Mesenteric fat pad (tissue), 1 donor: ENCODE results near the gene PRLHR. TPM values are rescaled to one million over a fixed set of nuclear protein-coding genes. Genes with fewer than 3 reads are reported as not detected.

Experiments
- DNase-seq: peaks from one replicate; pipeline ENCODE4 v3.0.0-alpha.2; 2020; ENCODE audit warnings: low spot score
- total RNA-seq: library from RNA; stranded (reverse); fragmentation: NEBNext Ultra II Directional; extraction: Animal tissue kit (Norgen Biotek cat#: 25700); gene quantifications from one replicate; pipeline ENCODE4 v1.2.1, GENCODE V29; 2021
- donor health status: DM: yes; HTN: yes; CAD: no.

Gene PRLHR
- total RNA-seq, 1 donor from 2014 or later = not detected

GRCh38 chr10:118587881-118588651 is 7.4 kb downstream of the PRLHR start:
- DNase-seq = no peak

- no peak for DNase-seq
Observed at GRCh38 chr10:118586911-118587310, 8.5 kb downstream of the PRLHR start.

- no peak for DNase-seq
Observed at GRCh38 chr10:118585794-118586193, 9.7 kb downstream of the PRLHR start.

GRCh38 chr10:118585234-118585633 is 10.2 kb downstream of the PRLHR start:
- no peak for DNase-seq

GRCh38 chr10:118584181-118584954 is 11.1 kb downstream of the PRLHR start:
- no peak for DNase-seq

GRCh38 chr10:118583611-118584010 is 11.8 kb downstream of the PRLHR start:
- DNase-seq = no peak

GRCh38 chr10:118582511-118582910 is 12.9 kb downstream of the PRLHR start:
- DNase-seq = no peak

- no peak for DNase-seq
Observed at GRCh38 chr10:118581340-118581739, 14.1 kb downstream of the PRLHR start.

GRCh38 chr10:118580702-118581101 is 14.7 kb downstream of the PRLHR start:
- no peak for DNase-seq

- no peak for DNase-seq
Observed at GRCh38 chr10:118573512-118573911, 21.9 kb downstream of the PRLHR start.

- DNase-seq = no peak
Observed at GRCh38 chr10:118572256-118573041, 23.0 kb downstream of the PRLHR start.

- no peak for DNase-seq
Observed at GRCh38 chr10:118571123-118571522, 24.3 kb downstream of the PRLHR start.

GRCh38 chr10:118570591-118570990 is 24.9 kb downstream of the PRLHR start:
- DNase-seq = no peak

- no peak for DNase-seq
Observed at GRCh38 chr10:118569882-118570252, 25.6 kb downstream of the PRLHR start.

GRCh38 chr10:118569241-118569881 is 26.1 kb downstream of the PRLHR start:
- DNase-seq = no peak

GRCh38 chr10:118568327-118568848 is 27.1 kb downstream of the PRLHR start:
- DNase-seq = no peak

GRCh38 chr10:118567701-118568248 is 27.7 kb downstream of the PRLHR start:
- DNase-seq = no peak

GRCh38 chr10:118566911-118567310 is 28.5 kb downstream of the PRLHR start:
- no peak for DNase-seq

- DNase-seq = no peak
Observed at GRCh38 chr10:118565301-118566075, 30.0 kb downstream of the PRLHR start.

- DNase-seq = no peak
Observed at GRCh38 chr10:118564652-118565051, 30.8 kb downstream of the PRLHR start.
